Measurements from ENCODE around the gene GTF2I. TPM values are rescaled to one million over a fixed set of nuclear protein-coding genes. Genes with fewer than 3 reads are reported as not detected.
"Not testable (repeated sequence)": the region's sequence is repeated elsewhere in the genome, so short reads cannot be mapped to it uniquely, and the experiment has no call there.

Gene GTF2I
- total RNA-seq, 1 donor: 113 TPM

GRCh38 chr7:74650493-74651132 is 6.9 kb upstream of the GTF2I start:
- peaks cover 25% of the 10 kb centered on the region for H3K4me1 ChIP-seq (ENCODE audit: insufficient read depth, low read length)
- H3K4me3 ChIP-seq (ENCODE audit: low read length): peak overlapping the region; percentile 33

DNA sequence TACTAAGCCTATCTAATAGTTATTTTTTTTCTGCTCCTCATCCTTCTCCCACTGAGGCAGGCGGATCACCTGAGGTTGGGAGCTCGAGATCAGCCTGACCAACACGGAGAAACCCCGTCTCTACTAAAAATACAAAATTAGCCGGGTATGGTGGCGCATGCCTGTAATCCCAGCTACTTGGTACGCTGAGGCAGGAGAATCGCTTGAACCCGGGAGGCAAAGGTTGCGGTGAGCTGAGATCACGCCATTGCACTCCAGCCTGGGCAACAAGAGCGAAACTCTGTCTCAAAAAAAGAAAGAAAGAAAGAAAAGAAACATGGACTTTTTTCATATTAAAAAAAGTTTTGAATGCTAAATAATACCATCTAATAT is 6.4 kb upstream of the GTF2I start:
- H3K4me3 ChIP-seq (ENCODE audit: low read length); H3K27me3 ChIP-seq (ENCODE audit: insufficient read depth, low read length); H3K9me3 ChIP-seq (ENCODE audit: low read depth, low read length): not testable (repeated sequence)
- H3K4me1 ChIP-seq (ENCODE audit: insufficient read depth, low read length): peaks cover 30% of the 10 kb centered on the region

More at GRCh38 chr7:74650493-74651132, 6.9 kb upstream of the GTF2I start:
- H3K27me3 ChIP-seq (ENCODE audit: insufficient read depth, low read length); H3K9me3 ChIP-seq (ENCODE audit: low read depth, low read length): not testable (repeated sequence)

DNA sequence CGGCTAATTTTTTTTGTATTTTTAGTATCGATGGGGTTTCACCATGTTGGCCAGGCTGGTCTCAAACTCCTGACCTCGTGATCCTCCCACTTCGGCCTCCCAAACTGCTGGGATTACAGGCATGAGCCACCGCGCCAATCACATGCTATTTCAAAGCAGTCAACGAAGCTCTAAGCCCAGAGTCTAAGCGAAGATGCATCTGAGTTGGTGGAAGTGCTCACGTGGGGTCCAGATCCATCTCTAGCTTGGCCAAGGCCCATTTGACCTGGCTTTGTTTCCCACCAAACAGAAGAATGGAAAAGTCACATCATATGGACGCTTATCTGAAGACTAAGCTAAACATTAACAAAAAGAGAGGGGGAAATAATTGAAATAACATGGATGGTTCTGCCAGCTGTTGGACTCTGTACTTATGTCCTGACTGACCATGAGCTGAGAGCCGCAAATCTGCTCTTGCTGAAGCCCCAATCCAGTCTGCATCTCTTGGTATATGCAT is 3.8 kb upstream of the GTF2I start:
- peaks cover 37% of the 10 kb centered on the region for H3K4me1 ChIP-seq (ENCODE audit: insufficient read depth, low read length)

GRCh38 chr7:74654811-74655210 is 2.7 kb upstream of the GTF2I start:
- Histone ChIP-seq H3K4me3 (ENCODE audit: low read length) (no peak overlapping the region), H3K9me3 (ENCODE audit: low read depth, low read length) (no peaks in the 10 kb centered on the region), H3K27me3 (ENCODE audit: insufficient read depth, low read length) (no peaks in the 10 kb centered on the region), H3K4me1 (ENCODE audit: insufficient read depth, low read length) (peaks cover 38% of the 10 kb centered on the region)

More for the DNA sequence above, 3.8 kb upstream of the GTF2I start:
- no peaks in the 10 kb centered on the region for H3K9me3 ChIP-seq (ENCODE audit: low read depth, low read length)
- no peaks in the 10 kb centered on the region for H3K27me3 ChIP-seq (ENCODE audit: insufficient read depth, low read length)
- H3K4me3 ChIP-seq (ENCODE audit: low read length): no peak overlapping the region

DNA sequence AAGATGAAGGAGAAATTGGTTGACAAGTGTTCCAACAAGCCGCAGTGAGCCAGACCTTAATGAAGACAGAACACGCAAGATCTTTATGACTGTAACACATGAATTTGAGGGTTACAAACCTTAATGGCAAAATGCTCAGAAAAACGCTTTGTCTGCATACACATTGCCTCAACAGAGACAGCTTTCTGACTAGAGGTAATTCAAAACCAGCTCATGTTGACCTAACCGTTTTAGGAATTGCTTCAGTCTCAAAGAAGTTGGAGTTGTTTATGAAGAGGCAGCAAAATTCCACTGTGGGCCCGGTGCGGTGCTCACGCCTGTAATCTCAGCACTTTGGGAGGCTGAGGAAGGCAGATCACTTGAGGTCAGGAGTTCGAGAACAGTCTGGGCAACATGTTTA is 2.2 kb upstream of the GTF2I start:
- H3K4me3 ChIP-seq (ENCODE audit: low read length): no peak overlapping the region
- peaks cover 43% of the 10 kb centered on the region for H3K4me1 ChIP-seq (ENCODE audit: insufficient read depth, low read length)
- H3K9me3 ChIP-seq (ENCODE audit: low read depth, low read length): no peaks in the 10 kb centered on the region
- H3K27me3 ChIP-seq (ENCODE audit: insufficient read depth, low read length): no peaks in the 10 kb centered on the region

DNA sequence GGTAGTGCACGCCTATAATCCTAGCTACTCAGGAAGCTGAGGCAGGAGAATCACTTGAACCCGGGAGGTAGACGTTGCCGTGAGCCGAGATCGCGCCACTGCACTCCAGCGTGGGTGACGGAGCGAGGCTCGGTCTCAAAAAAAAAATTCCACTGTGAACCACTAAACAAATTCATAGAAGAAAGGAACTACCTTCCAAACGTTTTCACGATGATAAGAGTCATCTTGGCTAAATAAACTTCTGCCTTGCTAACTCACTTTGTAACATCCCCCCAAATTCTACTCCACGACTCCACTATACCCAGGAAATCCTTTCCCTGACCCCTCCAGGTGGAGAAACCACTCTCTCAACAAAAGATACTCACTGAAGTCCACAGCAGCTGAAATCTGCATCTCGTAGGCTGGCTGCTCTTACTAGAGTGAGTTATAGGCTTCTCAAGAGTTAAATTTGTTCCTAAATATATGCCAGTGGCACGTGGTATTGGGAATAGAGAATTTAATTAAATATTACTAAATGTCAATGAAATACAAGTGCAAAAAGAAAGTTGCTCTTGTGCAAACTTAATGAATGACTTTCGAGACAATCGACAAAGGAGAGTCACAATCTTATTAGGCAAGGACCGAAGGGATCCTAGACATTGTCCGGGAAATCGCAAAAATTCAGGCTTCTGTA is 1.6 kb upstream of the GTF2I start:
- Histone ChIP-seq H3K27me3 (ENCODE audit: insufficient read depth, low read length) (no peaks in the 10 kb centered on the region), H3K9me3 (ENCODE audit: low read depth, low read length) (no peaks in the 10 kb centered on the region), H3K4me1 (ENCODE audit: insufficient read depth, low read length) (peaks cover 44% of the 10 kb centered on the region), H3K4me3 (ENCODE audit: low read length) (peak overlapping the region; percentile 37)

- H3K27me3 ChIP-seq (ENCODE audit: insufficient read depth, low read length): no peaks in the 10 kb centered on the region
- peaks cover 47% of the 10 kb centered on the region for H3K4me1 ChIP-seq (ENCODE audit: insufficient read depth, low read length)
- H3K9me3 ChIP-seq (ENCODE audit: low read depth, low read length): no peaks in the 10 kb centered on the region
- peak overlapping the region; percentile 90 for H3K4me3 ChIP-seq (ENCODE audit: low read length)
These were observed 1.1 kb upstream of the GTF2I start for GRCh38 chr7:74656441-74656836.

DNA sequence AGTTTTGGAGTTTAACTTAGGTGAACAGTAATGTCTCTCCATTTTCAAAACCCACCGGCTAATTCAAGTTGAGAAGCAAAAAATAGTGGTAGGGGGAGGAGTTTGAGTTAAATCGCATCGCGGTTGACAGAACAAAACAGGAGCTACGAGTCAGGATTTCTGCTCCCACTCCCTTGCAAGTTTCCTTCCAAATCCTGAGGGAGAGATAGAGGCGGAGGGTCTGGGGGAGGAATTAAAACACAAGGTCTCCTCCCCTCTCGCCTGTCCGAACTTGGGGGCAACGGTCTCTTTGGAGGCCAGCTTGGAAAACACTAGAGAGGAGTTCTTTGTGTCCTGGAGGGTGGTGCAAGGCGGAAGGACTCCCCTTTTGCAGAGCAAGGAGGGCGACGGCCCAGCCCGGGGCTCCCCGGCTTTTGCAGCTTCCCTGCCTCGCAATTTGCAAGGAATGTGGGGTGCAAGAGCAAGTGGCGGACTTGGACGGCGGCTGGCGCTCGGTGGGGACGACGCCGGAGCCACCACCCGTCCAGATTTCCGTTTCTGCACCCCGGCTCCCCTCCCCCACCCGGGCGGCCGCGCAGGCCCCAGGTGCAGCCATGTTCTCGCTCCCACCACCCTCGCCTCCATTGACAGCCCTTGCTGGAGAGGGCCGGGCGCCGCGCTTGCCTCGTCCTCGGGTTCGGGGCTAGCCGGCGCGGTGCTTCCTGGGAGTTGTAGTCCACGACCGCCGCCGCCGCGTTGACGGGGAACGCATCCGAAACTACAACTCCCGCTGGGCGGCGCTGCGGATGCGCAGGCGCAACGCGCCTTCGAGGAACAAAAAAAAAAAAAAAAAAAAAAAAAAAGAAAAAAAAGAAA is 454 bp upstream of the GTF2I start:
- no peaks in the 10 kb centered on the region for H3K27me3 ChIP-seq (ENCODE audit: insufficient read depth, low read length)
- H3K4me3 ChIP-seq (ENCODE audit: low read length): peak overlapping the region; percentile 90
- no peaks in the 10 kb centered on the region for H3K9me3 ChIP-seq (ENCODE audit: low read depth, low read length)
- peaks cover 53% of the 10 kb centered on the region for H3K4me1 ChIP-seq (ENCODE audit: insufficient read depth, low read length)

DNA sequence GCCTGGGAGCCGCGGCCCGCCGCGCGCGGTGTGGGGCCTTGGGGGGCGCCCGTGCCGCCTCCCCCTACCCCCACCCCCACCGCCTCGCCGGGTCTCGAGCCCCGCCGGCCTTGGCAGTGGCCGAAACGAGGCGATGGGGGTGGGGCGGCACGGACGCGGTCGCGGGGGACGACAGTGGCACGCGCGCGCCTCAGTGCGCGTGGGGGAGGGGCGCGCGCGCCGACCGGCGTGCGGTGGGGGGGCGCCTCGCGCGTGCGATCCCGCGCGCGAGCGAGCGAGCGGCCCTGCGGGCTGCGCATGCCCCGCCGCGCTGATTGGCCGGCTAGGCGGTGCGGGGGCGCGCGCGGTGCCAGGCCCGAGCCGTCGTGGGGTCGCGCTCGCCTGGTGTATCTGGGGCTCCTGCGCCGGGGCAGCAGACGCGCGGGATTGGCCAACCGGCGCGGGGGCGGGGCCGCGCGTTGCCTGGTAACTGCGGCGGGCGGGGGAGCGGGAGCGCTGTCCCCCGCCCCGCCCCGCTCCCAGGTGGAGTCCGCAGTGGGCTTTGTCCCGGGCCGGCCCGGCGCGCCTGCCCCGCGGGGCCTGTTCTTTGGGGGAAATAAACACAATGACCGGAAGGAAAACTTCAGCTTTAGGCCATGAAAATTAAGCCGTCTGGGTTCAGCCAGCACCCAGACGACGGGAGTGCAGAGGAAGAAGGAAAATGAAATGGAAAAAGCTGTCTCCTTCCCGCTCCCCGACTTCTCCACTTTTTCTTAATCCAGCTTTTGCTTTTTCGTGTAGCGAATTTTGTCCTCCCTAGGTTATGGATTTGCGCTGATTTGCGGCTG is 873 bp downstream of the GTF2I start:
- Histone ChIP-seq H3K4me3 (ENCODE audit: low read length) (peak overlapping the region; percentile 90), H3K4me1 (ENCODE audit: insufficient read depth, low read length) (peaks cover 61% of the 10 kb centered on the region)

DNA sequence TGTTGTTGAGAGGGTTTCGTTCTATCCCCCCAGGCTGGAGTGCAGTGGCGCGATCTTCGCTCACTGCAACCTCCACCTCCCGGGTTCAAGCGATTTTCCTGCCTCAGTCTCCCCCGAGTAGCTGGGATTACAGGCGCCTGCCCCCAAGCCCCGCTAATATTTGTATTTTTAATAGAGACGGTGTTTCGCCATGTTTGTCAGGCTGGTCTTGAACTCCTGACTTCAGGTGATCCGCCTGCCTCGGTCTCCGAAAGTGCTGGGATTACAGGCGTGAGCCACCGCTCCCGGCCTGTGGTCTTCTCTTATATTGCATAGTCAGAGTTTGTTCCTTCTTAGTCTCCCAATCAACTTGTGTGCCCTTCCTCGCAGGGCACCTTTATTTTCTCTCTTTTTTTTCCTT is 2.7 kb downstream of the GTF2I start:
- peaks cover 63% of the 10 kb centered on the region for H3K4me1 ChIP-seq (ENCODE audit: insufficient read depth, low read length)

More for the DNA sequence above, 873 bp downstream of the GTF2I start:
- Histone ChIP-seq H3K27me3 (ENCODE audit: insufficient read depth, low read length) (no peaks in the 10 kb centered on the region), H3K9me3 (ENCODE audit: low read depth, low read length) (no peaks in the 10 kb centered on the region)

DNA sequence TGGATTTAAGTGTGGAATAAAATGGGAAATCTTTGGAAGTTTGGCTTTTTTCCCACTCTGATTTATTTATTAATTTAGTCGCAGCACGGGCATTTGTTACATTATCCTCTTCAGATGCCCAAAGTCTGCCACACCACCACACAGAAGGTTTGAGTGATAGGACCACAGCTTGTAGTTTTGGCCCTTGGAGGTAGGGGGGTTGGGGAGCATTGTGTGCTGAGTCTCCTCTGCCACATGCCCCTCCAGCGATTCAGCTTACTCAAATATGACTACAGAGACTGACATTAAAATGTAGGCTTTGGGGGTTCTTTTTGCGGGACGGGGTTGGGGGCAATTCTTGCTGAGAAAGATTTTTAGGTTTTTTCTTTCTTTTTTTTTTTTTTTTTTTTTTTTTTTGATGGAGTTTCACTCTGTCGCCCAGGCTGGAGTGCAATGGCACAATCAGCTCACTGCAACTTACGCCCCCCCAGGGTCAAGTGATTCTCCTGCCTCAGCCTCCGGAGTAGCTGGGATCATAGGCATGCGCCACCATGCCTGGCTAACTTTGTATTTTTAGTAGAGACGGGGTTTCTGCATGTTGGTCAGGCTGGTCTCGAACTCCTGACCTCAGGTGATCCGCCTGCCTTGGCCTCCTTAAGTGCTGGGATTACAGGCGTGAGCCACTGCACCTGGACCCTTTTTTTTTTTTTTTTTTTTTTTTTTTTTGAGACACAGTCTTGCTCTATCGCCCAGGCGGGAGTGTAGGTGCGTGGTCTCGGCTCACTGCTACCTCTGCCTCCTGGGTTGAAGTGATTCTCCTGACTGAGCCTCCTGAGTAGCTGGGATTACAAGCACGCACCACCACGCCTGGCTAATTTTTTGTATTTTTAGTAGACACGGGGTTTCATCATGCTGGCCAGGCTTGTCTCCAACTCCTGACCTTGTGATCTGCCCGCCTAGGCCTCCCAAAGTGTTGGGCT is 4.6 kb downstream of the GTF2I start:
- H3K27me3 ChIP-seq (ENCODE audit: insufficient read depth, low read length); H3K4me3 ChIP-seq (ENCODE audit: low read length); H3K9me3 ChIP-seq (ENCODE audit: low read depth, low read length): not testable (repeated sequence)
- peaks cover 54% of the 10 kb centered on the region for H3K4me1 ChIP-seq (ENCODE audit: insufficient read depth, low read length)

More for the DNA sequence above, 2.7 kb downstream of the GTF2I start:
- not testable (repeated sequence) for H3K4me3 ChIP-seq (ENCODE audit: low read length); H3K9me3 ChIP-seq (ENCODE audit: low read depth, low read length); H3K27me3 ChIP-seq (ENCODE audit: insufficient read depth, low read length)

- H3K27me3 ChIP-seq (ENCODE audit: insufficient read depth, low read length): no peaks in the 10 kb centered on the region
- H3K9me3 ChIP-seq (ENCODE audit: low read depth, low read length): no peaks in the 10 kb centered on the region
- no peak overlapping the region for H3K4me3 ChIP-seq (ENCODE audit: low read length)
- peaks cover 33% of the 10 kb centered on the region for H3K4me1 ChIP-seq (ENCODE audit: insufficient read depth, low read length)
These were observed 7.9 kb downstream of the GTF2I start for GRCh38 chr7:74665296-74665938.

GRCh38 chr7:74667013-74667412 is 9.5 kb downstream of the GTF2I start:
- H3K9me3 ChIP-seq (ENCODE audit: low read depth, low read length); H3K27me3 ChIP-seq (ENCODE audit: insufficient read depth, low read length); H3K4me3 ChIP-seq (ENCODE audit: low read length): not testable (repeated sequence)
- peaks cover 18% of the 10 kb centered on the region for H3K4me1 ChIP-seq (ENCODE audit: insufficient read depth, low read length)
